ENCODE data around the gene RIMS4.

GRCh38 chr20:44709797-44710196, 100.5 kb downstream of the RIMS4 start:
- TF ChIP-seq POLR2A (IDR thresholded peaks at IDR 0.05; ENCODE audit: low read length) (no peak), GATA1 (IDR thresholded peaks at IDR 0.05; ENCODE audit: low read depth, low read length) (no peak)
